ENCODE data around the gene MFN2. TPM values are rescaled to one million over a fixed set of nuclear protein-coding genes. Genes with fewer than 3 reads are reported as not detected.

Gene MFN2
- total RNA-seq, 2 experiments from 2014 or later, result 28.3 to 52.7 TPM

DNA sequence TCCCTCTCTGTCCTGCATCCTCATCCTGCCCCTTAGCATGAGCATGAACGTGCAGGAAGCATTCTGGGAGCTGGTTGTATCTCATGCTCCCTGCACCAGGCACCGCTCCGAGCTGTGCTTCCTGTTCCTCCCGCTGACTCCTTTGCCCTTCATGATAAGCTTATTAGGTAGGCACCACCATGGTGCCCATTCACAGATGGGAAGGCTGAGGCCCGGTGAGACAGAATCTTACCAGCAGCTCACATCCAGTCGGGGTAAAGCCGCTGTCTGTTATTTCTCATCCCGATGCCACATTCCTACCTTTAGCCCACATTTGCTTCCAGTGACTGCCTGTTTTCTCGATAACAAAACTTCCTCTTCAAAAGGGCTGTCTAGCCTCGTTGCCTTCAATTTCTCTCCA is 46.3 kb downstream of the MFN2 start:
- Histone ChIP-seq H3K9me2 (ENCODE audit: insufficient read depth, low read length) (no peaks in the 10 kb centered on the region), H3K9me3 (ENCODE audit: low read length) (no peaks in the 10 kb centered on the region), H3K4me2 (ENCODE audit: low read length) (no peak overlapping the region), H3K27ac (ENCODE audit: low read depth, low read length, poor library complexity, severe bottlenecking) (no peak overlapping the region), H3K4me3 (ENCODE audit: low read depth, low read length, poor library complexity, severe bottlenecking) (no peak overlapping the region), H3K36me3 (ENCODE audit: insufficient read depth, low read length) (peaks cover 55% of the 10 kb centered on the region), H3K79me2 (ENCODE audit: insufficient read depth, low read depth, low read length) (no peaks in the 10 kb centered on the region), H3K4me1 (ENCODE audit: insufficient read depth, low read length, poor library complexity, severe bottlenecking) (peaks cover 11% of the 10 kb centered on the region), H4K20me1 (ENCODE audit: insufficient read depth, low read length) (no peaks in the 10 kb centered on the region), H2AFZ (ENCODE audit: low read length) (no peak overlapping the region)
- BruUV-seq (replicated peaks), result no TSS peak
- CTCF ChIA-PET (ENCODE audit: unreplicated experiment), result no interaction called here
- DNase-seq (ENCODE audit: low spot score), result no peak
- no peak for TF ChIP-seq EZH2phosphoT487 (IDR thresholded peaks at IDR 0.05; ENCODE audit: borderline replicate concordance, low read depth, low read length)
- no peak for TF ChIP-seq CTCF (conservative IDR thresholded peaks at IDR 0.05; ENCODE audit: low read length)
- intact Hi-C loops (cut with micrococcal nuclease; ENCODE audit: unreplicated experiment), result no loop called here
- POLR2A ChIA-PET, result interaction anchor here (0.8 kb wide), 1 partner anchor 14 kb away, joined by 3 read pairs; no protein-coding TSS in a partner anchor

DNA sequence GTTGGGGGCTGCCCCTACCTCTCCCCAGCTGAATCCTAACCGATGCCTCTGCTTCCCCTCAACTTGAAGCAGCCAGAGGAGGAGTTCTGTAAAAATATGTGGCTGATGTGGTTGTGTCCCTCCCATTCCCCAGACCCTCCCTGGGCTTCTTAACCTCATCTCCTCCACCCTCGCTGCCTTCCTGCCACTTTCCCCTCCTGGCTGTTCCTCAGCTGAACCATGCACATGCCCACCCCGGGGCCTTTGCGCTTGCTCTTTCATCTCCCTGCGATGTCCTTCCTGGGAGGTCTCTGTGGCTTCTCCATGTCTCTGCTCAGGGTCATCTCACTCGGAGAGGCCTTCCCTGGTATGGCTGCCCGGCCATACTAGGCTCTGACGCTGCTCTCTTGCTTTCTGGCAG is 48.0 kb downstream of the MFN2 start:
- Histone ChIP-seq H3K79me2 (ENCODE audit: insufficient read depth, low read depth, low read length) (no peaks in the 10 kb centered on the region), H3K4me1 (ENCODE audit: insufficient read depth, low read length, poor library complexity, severe bottlenecking) (peaks cover 11% of the 10 kb centered on the region), H3K9me3 (ENCODE audit: low read length) (no peaks in the 10 kb centered on the region), H3K36me3 (ENCODE audit: insufficient read depth, low read length) (peaks cover 46% of the 10 kb centered on the region), H4K20me1 (ENCODE audit: insufficient read depth, low read length) (no peaks in the 10 kb centered on the region), H3K9me2 (ENCODE audit: insufficient read depth, low read length) (no peaks in the 10 kb centered on the region), H3K4me2 (ENCODE audit: low read length) (no peak overlapping the region), H3K4me3 (ENCODE audit: low read depth, low read length, poor library complexity, severe bottlenecking) (no peak overlapping the region), H2AFZ (ENCODE audit: low read length) (no peak overlapping the region), H3K27ac (ENCODE audit: low read depth, low read length, poor library complexity, severe bottlenecking) (no peak overlapping the region)
- no peak for DNase-seq (ENCODE audit: low spot score)
- no TSS peak for BruUV-seq (replicated peaks)
- intact Hi-C loops (cut with micrococcal nuclease; ENCODE audit: unreplicated experiment), result no loop called here
- ChIA-PET CTCF (ENCODE audit: unreplicated experiment) (no interaction called here), POLR2A (no interaction called here)
- no peak for TF ChIP-seq CTCF (conservative IDR thresholded peaks at IDR 0.05; ENCODE audit: low read length)
- no peak for TF ChIP-seq EZH2phosphoT487 (IDR thresholded peaks at IDR 0.05; ENCODE audit: borderline replicate concordance, low read depth, low read length)

- ChIA-PET CTCF (ENCODE audit: unreplicated experiment) (no interaction called here), POLR2A (interaction anchor here (0.5 to 0.9 kb wide), 2 partner anchors 10 to 537 kb away, joined by 3 to 4 read pairs; partner anchors contain the start of gene MIIP)
- BruUV-seq (replicated peaks), result no TSS peak
- Histone ChIP-seq H3K4me2 (ENCODE audit: low read length) (no peak overlapping the region), H4K20me1 (ENCODE audit: insufficient read depth, low read length) (no peaks in the 10 kb centered on the region), H3K9me3 (ENCODE audit: low read length) (no peaks in the 10 kb centered on the region), H2AFZ (ENCODE audit: low read length) (no peak overlapping the region), H3K9me2 (ENCODE audit: insufficient read depth, low read length) (no peaks in the 10 kb centered on the region), H3K27ac (ENCODE audit: low read depth, low read length, poor library complexity, severe bottlenecking) (no peak overlapping the region), H3K4me3 (ENCODE audit: low read depth, low read length, poor library complexity, severe bottlenecking) (no peak overlapping the region), H3K4me1 (ENCODE audit: insufficient read depth, low read length, poor library complexity, severe bottlenecking) (peaks cover 11% of the 10 kb centered on the region), H3K36me3 (ENCODE audit: insufficient read depth, low read length) (peaks cover 42% of the 10 kb centered on the region), H3K79me2 (ENCODE audit: insufficient read depth, low read depth, low read length) (no peaks in the 10 kb centered on the region)
- DNase-seq (ENCODE audit: low spot score), result no peak
- no peak for TF ChIP-seq CTCF (conservative IDR thresholded peaks at IDR 0.05; ENCODE audit: low read length)
- intact Hi-C loops (cut with micrococcal nuclease; ENCODE audit: unreplicated experiment), result no loop called here
These were observed 48.8 kb downstream of the MFN2 start for GRCh38 chr1:12028957-12029511.
